Fibroblast of skin of left biceps (primary cell): ENCODE data around the gene RAMP1.
"Not testable (repeated sequence)": the region's sequence is repeated elsewhere in the genome, so short reads cannot be mapped to it uniquely, and the experiment has no call there.

ENCODE experiments used
- DNase-seq, 2 experiments: peaks; one replicate each; pipeline ENCODE4 v3.0.0-alpha.2; 2013; ENCODE audit warnings: low read depth in 2 of 2

Gene RAMP1

GRCh38 chr2:237863689-237864443 lies 4.4 kb downstream of the RAMP1 start:
- DNase-seq, result no peak

- no peak for DNase-seq
Observed at GRCh38 chr2:237864444-237864931, 5.1 kb downstream of the RAMP1 start.

- no peak for DNase-seq
Observed at GRCh38 chr2:237864940-237865622, 5.7 kb downstream of the RAMP1 start.

DNA sequence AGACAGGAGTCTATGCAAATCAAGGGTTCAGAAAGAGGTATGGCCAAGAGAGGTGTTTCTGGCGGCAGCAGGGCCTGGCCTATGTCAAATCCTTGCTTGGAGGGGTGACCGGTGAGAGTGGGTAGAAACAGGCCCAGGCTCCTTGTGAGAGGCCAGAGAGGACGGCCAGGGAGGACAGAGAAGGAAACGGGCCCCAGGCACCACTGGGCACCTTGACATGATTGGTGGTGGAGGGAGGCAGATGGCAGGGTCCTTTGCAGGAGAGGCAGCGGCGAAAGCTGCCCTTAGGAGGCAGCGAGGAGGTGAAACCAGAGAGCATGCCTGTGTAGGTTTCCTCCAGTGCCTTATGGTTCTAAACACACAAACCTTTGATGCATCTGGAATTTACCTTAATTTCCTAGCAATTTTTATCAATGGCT lies 6.2 kb downstream of the RAMP1 start:
- DNase-seq, result no peak

GRCh38 chr2:237866101-237866621 lies 6.7 kb downstream of the RAMP1 start:
- DNase-seq, result no peak

GRCh38 chr2:237867465-237867864 lies 8.0 kb downstream of the RAMP1 start:
- DNase-seq, result no peak

DNA sequence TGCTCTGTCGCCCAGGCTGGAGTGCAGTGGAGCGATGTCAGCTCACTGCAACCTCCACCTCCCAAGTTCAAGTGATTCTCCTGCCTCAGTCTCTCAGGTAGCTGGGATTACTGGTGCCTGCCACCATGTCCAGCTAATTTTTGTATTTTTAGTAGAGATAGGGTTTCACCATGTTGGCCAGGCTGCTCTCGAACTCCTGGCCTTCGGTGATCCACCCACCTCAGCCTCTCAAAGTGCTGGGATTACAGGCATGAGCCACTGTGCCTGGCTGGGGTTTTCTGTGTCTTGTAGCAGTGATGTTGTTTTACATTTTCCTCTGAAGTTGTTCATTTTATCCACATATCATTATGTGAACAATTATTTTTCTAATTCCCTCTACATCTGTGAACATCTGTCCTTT lies 8.7 kb downstream of the RAMP1 start:
- not testable (repeated sequence) for DNase-seq

DNA sequence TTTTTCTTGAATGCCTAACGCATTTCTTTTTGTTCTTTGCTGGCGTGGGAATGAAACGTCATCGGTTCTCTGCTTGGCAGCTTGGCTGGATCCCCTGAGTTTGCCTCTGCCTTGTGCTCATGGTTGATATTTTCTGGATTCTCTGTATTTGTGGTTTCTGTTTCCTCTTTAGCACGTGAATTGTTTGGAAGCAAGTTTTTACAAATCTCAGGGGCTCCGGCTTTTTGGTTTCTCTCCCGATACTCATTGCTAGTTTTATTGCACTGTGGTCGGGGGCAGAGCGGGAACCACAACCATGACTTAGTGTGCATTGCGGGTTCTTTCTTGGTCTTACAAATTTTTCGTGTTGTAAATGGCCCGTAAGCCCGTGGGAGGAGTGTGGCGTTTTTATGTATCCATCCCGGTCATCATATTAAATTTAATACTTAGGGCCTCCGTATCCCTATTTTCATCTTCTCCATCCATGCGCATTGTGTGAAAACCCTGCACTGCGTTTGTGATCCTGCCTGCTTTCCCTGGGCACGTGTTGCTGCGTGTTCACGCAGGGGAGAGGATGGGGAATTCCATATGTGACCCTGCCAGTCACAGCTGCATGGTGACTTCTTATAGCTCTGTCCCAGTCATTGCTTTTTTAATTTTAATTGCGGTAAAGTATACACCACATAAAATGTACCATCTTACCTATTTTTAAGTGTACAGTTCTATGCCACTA lies 9.4 kb downstream of the RAMP1 start:
- no peak for DNase-seq

DNA sequence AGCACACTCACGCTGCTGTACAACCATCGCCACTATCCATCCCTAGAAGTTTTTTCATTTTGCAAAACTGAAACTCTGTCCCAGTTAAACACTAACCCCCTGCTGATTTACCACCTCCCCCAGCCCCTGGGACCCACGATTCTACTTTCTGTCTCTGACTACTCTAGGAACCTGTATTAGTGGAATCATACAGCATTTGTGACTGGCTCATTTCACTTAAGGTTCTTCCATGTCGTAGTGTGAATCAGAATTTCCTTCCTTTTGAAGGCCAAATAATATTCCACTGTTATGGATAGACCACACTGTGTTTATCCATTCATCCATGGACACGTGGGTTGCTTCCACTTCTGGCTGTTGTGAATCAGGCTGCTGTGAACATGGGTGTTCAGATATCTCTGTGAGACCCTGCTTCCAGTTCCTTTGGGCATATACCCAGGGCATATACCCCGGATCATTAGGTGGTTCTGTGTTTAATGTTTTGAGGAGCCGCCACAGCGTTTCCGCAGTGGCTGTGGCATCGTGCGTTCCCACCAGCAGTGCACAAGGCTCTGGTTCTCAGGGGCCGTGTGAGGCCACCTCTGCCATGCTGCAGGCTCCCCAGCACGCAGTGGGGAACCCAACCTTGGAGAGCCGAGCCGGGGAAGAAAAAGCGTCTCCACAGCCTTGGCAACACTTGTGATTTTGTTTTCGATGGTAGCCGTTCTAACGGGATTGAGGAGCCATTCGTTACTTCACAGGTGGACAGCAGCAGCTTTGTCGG lies 10.1 kb downstream of the RAMP1 start:
- DNase-seq, result no peak

- no peak for DNase-seq
Observed at GRCh38 chr2:237870126-237870525, 10.7 kb downstream of the RAMP1 start.

GRCh38 chr2:237870754-237871651 lies 11.6 kb downstream of the RAMP1 start:
- DNase-seq, result no peak

- DNase-seq, result no peak
Observed at GRCh38 chr2:237872178-237872887, 12.9 kb downstream of the RAMP1 start.

- no peak for DNase-seq
Observed at GRCh38 chr2:237873421-237873831, 14.0 kb downstream of the RAMP1 start.

DNA sequence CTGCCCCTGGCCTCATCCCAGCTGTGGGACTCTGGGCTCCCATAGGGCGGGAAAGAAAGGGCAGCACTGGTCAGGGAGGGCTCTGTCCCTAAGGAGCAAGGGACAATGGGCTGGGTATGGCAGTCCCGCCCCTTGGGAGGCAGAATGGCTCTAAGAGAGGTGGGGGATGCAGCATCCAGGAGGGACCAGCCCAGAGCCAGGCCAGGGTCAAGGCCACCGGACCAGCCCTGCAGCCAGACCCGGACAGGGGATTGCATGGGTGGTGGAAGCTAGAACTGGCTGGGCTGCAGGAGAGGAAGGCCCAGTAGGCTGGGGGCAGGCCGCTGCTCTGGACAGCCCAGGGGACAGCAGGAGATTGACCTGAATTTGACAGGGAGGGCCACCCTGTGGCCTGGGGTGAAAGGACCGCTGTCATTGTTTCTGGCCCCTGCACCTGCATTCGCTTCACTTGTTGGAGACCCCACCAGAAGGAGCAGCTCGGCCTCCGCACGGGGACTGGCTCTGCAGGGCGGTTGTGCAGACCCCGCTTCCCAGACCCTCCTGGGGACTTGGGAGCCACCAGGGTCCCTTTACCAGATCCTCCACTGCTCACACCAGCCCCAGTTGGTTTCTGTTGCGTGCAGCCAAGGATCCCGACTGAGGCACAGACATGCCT lies 14.6 kb downstream of the RAMP1 start:
- DNase-seq, result no peak

DNA sequence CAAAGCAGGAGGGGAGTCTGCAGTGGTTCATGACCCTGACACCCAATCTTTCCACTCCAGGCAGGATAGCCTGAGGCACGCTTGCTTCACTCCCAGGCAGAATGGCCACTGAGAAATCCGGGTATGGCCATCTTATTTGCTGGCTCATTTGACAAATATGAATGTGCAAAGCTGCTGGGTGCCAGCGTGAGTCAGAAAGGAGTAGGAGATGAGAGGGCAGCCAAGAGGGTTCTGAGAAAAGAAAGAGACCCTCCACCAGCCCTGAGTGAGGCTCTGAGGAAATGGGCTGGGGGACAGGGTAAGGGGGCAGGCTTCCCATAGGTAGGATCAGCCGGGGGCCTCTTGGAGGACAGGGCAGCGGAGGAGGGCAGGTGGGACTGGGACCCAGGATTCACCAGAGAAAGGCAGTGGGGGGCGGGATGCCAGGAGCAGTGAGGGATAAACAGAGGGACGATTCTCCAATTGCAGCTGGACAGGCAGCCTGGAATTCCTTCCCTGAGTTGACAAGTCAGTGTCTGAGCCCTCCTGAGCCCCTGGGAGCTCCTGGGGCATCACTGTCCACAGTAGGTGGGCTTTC lies 15.2 kb downstream of the RAMP1 start:
- no peak for DNase-seq

- no peak for DNase-seq
Observed at GRCh38 chr2:237875256-237876060, 16.0 kb downstream of the RAMP1 start.

DNA sequence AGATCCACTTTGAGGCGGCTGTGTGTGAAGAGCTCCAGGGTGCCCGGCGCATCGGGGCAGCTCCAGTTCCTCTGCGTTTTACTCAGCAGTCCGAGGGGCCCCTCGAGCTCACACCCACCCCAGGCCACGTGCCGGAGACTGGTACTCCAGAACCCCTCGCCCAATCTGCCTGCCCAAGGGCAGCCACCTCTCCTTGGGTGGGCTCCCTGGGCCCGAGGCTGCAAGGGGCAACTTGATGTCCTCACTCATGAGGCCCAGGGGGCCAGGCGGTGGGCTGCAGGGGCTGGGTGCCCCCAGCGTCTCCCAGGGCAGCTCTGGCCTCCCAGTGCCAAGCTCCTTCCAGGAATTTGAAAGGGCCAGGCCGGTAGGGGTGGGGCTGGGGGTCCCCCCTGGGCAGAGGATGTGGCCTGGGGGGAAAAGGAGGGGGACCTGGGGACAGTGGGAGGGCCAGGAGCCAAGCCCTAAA lies 16.7 kb downstream of the RAMP1 start:
- no peak for DNase-seq

- no peak for DNase-seq
Observed at GRCh38 chr2:237876532-237876931, 17.1 kb downstream of the RAMP1 start.
